Mesendoderm (in vitro differentiated cells): Measurements from ENCODE around the gene RNF167.

Experiments
- DNase-seq: peaks from one replicate; pipeline ENCODE4 v3.0.0; 2013
- H2AK5ac ChIP-seq: 2 replicates; pipeline ENCODE4 v1.6.1; 2013; ENCODE audit warnings: low read length, inconsistent platforms
- H2BK120ac ChIP-seq: 2 replicates; pipeline ENCODE4 v1.6.1; 2013; ENCODE audit warnings: low read depth, mild to moderate bottlenecking, low read length, moderate library complexity, mixed read lengths
- H2BK15ac ChIP-seq: replicated peaks from 2 replicates; pipeline ENCODE4 v1.6.1; 2013; ENCODE audit warnings: low read depth, mild to moderate bottlenecking, moderate library complexity
- H2BK5ac ChIP-seq: 2 replicates; pipeline ENCODE4 v1.6.1; 2013; ENCODE audit warnings: low read length, inconsistent platforms
- H3K18ac ChIP-seq: 2 replicates; pipeline ENCODE4 v1.6.1; 2013; ENCODE audit warnings: mild to moderate bottlenecking, low read length, mixed read lengths
- H3K23ac ChIP-seq: one replicate; pipeline ENCODE4 v1.6.1; 2013; ENCODE audit warnings: low read length
- H3K27ac ChIP-seq: 2 replicates; pipeline ENCODE4 v1.5.1; 2013; ENCODE audit warnings: low read depth, mild to moderate bottlenecking, inconsistent platforms, low read length, moderate library complexity
- H3K27me3 ChIP-seq: 2 replicates; pipeline ENCODE4 v1.6.1; 2013; ENCODE audit warnings: low read length, control low read depth, mild to moderate bottlenecking, inconsistent platforms; ENCODE audit not compliant: insufficient read depth, poor library complexity
- H3K36me3 ChIP-seq: 2 replicates; pipeline ENCODE4 v1.6.1; 2013; ENCODE audit warnings: low read length, inconsistent platforms; ENCODE audit not compliant: control insufficient read depth, insufficient read depth
- H3K4ac ChIP-seq: one replicate; pipeline ENCODE4 v1.6.1; 2013; ENCODE audit warnings: low read depth, mild to moderate bottlenecking, low read length, moderate library complexity
- H3K4me1 ChIP-seq: 2 replicates; pipeline ENCODE4 v1.6.1; 2013; ENCODE audit warnings: low read depth, low read length, inconsistent platforms; ENCODE audit not compliant: control insufficient read depth
- H3K4me2 ChIP-seq: 2 replicates; pipeline ENCODE4 v1.6.1; 2013; ENCODE audit warnings: low read length
- H3K4me3 ChIP-seq: 2 replicates; pipeline ENCODE4 v1.5.1; 2013; ENCODE audit warnings: mild to moderate bottlenecking, low read length
- H3K56ac ChIP-seq: one replicate; pipeline ENCODE4 v1.6.1; 2013; ENCODE audit warnings: low read length
- H3K79me1 ChIP-seq: 2 replicates; pipeline ENCODE4 v1.6.1; 2013; ENCODE audit warnings: low read length, inconsistent platforms
- H3K79me2 ChIP-seq: 2 replicates; pipeline ENCODE4 v1.6.1; 2013; ENCODE audit warnings: mild to moderate bottlenecking, low read length; ENCODE audit not compliant: control insufficient read depth, insufficient read depth
- H3K9ac ChIP-seq: 2 replicates; pipeline ENCODE4 v1.6.1; 2013; ENCODE audit warnings: low read length, inconsistent platforms
- H4K5ac ChIP-seq: one replicate; pipeline ENCODE4 v1.6.1; 2013; ENCODE audit warnings: low read length
- H4K8ac ChIP-seq: one replicate; pipeline ENCODE4 v1.6.1; 2013; ENCODE audit warnings: low read depth, mild to moderate bottlenecking, control low read depth, low read length, moderate library complexity
- WGBS: extraction: QIAGEN DNeasy Blood & Tissue Kit; methylation state at CpG from one replicate; pipeline ENCODE4 v1.1.7; 2013; ENCODE audit warnings: low lambda C conversion rate, missing lambda C conversion rate; ENCODE audit not compliant: insufficient coverage; ENCODE audit errors: extremely low coverage; 5-methylcytosine and 5-hydroxymethylcytosine counted together

The RNF167 gene

DNA sequence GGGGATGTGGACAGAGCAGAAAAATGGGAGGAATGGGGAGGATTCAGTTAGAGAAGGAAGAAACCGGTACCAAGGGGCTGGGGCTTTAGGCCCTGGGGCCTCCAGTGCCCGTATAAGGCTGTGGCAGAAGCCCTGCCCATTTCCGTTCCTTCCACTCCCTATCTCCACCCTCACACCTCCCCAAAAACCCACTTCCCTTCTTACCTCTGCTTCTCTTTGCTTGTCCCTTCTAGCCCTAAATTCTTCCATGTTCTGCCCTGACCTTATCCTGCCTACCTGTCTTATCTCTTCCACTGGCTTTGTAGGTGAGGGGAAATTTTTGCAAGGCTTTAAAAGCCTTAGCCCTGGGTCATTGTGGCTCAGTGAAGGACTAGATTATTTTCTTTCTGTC lies 4.1 kb downstream of the RNF167 start:
- H3K27me3 ChIP-seq: no peaks in the 10 kb centered on the region
- H3K27ac ChIP-seq: no peak overlapping the region
- no peak overlapping the region for H2BK5ac ChIP-seq
- H3K23ac ChIP-seq: no peak overlapping the region
- no peak overlapping the region for H4K5ac ChIP-seq
- no peak overlapping the region for H3K4me2 ChIP-seq
- peak overlapping the region; percentile 12 for H3K9ac ChIP-seq
- H3K79me2 ChIP-seq: peaks cover 63% of the 10 kb centered on the region
- no peak overlapping the region for H2BK120ac ChIP-seq
- H3K18ac ChIP-seq: no peak overlapping the region
- no peak overlapping the region for H2AK5ac ChIP-seq
- H3K4me1 ChIP-seq: peaks cover 4% of the 10 kb centered on the region
- no peak overlapping the region for H3K4ac ChIP-seq
- H3K56ac ChIP-seq: peak overlapping the region; percentile 47
- DNase-seq: peak; percentile 27
- no peak overlapping the region for H2BK15ac ChIP-seq
- no peak overlapping the region for H4K8ac ChIP-seq
- no CpG with 5 or more reads among the region's 3 CpGs for WGBS
- H3K4me3 ChIP-seq: no peak overlapping the region
- peaks cover 17% of the 10 kb centered on the region for H3K36me3 ChIP-seq
- peaks cover 16% of the 10 kb centered on the region for H3K79me1 ChIP-seq

DNA sequence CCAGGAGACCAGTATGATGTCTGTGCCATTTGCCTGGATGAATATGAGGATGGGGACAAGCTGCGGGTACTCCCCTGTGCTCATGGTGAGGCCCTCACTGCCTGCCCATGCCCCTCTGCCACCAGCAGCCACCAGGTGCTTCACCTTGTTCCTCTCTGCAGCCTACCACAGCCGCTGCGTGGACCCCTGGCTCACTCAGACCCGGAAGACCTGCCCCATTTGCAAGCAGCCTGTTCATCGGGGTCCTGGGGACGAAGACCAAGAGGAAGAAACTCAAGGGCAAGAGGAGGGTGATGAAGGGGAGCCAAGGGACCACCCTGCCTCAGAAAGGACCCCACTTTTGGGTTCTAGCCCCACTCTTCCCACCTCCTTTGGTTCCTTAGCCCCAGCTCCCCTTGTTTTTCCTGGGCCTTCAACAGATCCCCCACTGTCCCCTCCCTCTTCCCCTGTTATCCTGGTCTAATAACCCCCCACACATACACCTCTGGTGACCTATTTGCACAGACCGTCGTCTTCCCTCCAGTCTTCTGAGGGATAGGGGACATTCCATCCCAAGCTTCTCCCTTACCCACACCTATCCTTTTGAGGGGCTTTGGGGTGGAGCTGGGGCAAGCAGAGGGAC lies 4.6 kb downstream of the RNF167 start:
- Histone ChIP-seq H3K4me2 (no peak overlapping the region), H3K4ac (no peak overlapping the region), H4K8ac (no peak overlapping the region), H3K27ac (no peak overlapping the region), H2BK15ac (no peak overlapping the region), H3K79me2 (peaks cover 62% of the 10 kb centered on the region), H4K5ac (no peak overlapping the region), H3K23ac (no peak overlapping the region), H3K18ac (no peak overlapping the region), H3K79me1 (peaks cover 16% of the 10 kb centered on the region), H2AK5ac (no peak overlapping the region), H3K4me1 (peaks cover 4% of the 10 kb centered on the region), H3K36me3 (peaks cover 17% of the 10 kb centered on the region), H3K56ac (peak overlapping the region; percentile 47), H3K4me3 (no peak overlapping the region), H2BK120ac (no peak overlapping the region), H3K27me3 (no peaks in the 10 kb centered on the region), H3K9ac (peak overlapping the region; percentile 12), H2BK5ac (no peak overlapping the region)
- WGBS: no CpG with 5 or more reads among the region's 8 CpGs
- DNase-seq: no peak

DNA sequence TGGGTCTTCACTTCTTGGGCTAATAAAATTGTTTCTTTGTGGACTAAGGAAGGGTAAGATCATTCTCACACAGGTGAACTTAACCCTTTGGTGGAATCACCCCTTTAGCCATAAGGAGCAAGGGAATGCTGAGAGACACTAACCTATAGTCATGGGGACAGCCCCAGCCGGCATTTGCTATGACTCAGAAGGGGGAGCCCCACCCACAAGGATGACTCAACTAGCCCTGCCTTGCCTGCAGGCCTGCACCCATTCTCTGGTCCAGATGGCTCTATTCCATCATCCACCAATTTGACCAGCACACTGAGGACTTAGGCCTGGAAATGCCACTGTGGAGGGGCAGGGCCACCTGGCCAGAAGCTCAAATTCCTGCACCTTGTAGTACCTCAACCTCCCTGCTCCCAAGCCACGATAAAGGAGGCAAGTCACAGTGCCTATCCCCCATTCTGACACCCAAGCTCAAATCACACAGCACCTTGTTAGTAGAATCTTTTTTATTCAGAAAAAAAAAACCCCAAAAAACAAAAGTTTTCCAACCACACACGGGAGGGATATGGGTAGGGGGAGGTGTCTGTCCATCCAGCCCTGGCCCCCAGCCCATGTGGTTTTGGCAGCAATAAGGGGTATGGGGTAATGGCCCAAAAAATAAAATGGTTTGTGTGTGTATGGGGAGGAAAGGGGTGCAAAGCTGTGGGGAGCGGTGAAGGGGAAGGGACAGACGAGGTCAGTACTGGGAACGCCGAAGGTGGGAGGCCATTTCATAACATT lies 5.3 kb downstream of the RNF167 start:
- Histone ChIP-seq H4K5ac (no peak overlapping the region), H3K79me2 (peaks cover 62% of the 10 kb centered on the region), H3K56ac (peak overlapping the region; percentile 47), H3K23ac (no peak overlapping the region), H3K18ac (no peak overlapping the region), H2BK120ac (no peak overlapping the region), H3K27me3 (no peaks in the 10 kb centered on the region), H3K9ac (peak overlapping the region; percentile 84), H3K4me1 (peaks cover 4% of the 10 kb centered on the region), H2BK5ac (no peak overlapping the region), H4K8ac (no peak overlapping the region), H2AK5ac (no peak overlapping the region), H3K4me2 (peak overlapping the region; percentile 16), H2BK15ac (no peak overlapping the region), H3K4ac (no peak overlapping the region), H3K4me3 (no peak overlapping the region), H3K27ac (peak overlapping the region; percentile 26), H3K36me3 (peaks cover 17% of the 10 kb centered on the region), H3K79me1 (peaks cover 16% of the 10 kb centered on the region)
- WGBS: no CpG with 5 or more reads among the region's 7 CpGs
- peak; percentile 86 for DNase-seq

DNA sequence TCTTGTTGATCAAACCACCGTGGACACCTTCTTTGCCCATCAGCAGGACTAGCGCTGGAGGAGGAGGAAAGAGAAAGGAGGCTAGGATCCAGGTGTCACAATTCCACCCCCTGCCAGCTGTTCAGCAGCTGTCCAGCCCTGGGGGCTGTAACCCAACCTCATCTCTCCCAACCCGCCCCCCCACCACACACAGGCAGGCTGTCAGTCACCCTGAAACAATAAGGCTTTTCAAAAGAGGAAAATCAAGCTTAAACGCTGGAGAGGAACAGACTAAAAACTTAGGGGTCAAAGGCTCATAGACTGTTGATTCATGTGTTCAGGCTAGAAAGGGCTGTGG lies 5.8 kb downstream of the RNF167 start:
- H3K27ac ChIP-seq: peak overlapping the region; percentile 26
- DNase-seq: no peak
- H3K36me3 ChIP-seq: peaks cover 17% of the 10 kb centered on the region

DNA sequence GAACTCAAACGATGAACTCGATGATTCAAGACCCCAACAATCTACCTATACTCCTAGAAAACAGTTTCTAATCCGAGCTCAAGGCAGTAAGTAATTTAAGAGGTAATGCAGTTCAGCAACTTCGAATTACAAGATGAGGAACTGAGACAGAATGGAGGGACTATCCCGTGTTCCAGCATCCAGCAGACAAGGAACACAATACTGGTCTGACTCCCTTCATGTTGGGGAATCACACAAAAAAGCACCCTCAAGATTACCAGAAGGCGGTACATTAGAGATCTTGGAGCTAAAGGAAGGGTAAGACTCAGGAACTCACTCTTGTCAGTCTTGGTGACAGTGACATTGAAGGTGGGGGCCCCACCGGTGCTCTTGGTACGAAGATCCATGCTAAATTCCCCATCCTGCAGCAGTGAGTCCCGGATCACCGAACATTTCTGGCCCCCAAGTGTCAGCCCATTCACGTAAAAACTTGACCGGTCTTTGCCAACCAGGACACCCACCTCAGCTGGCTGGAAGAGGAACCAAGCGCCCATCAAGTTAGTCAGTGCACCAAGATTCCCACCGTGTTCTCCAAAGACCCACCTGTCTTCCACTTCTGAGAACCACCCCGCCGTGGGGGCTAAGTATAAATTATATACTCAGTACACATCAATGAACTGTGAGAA lies 6.4 kb downstream of the RNF167 start:
- H3K36me3 ChIP-seq: peaks cover 17% of the 10 kb centered on the region
- no peak overlapping the region for H3K23ac ChIP-seq
- peak overlapping the region; percentile 84 for H3K9ac ChIP-seq
- no CpG with 5 or more reads among the region's 16 CpGs for WGBS
- H2BK15ac ChIP-seq: no peak overlapping the region
- H3K4me2 ChIP-seq: peak overlapping the region; percentile 97
- no peak overlapping the region for H2BK5ac ChIP-seq
- no peak overlapping the region for H2AK5ac ChIP-seq
- no peak overlapping the region for H2BK120ac ChIP-seq
- no peak for DNase-seq
- H3K27ac ChIP-seq: peak overlapping the region; percentile 84
- H4K5ac ChIP-seq: no peak overlapping the region
- no peaks in the 10 kb centered on the region for H3K27me3 ChIP-seq
- H3K79me2 ChIP-seq: peaks cover 54% of the 10 kb centered on the region
- no peak overlapping the region for H4K8ac ChIP-seq
- H3K18ac ChIP-seq: no peak overlapping the region
- H3K4me3 ChIP-seq: peak overlapping the region; percentile 90
- peaks cover 10% of the 10 kb centered on the region for H3K4me1 ChIP-seq
- peaks cover 15% of the 10 kb centered on the region for H3K79me1 ChIP-seq
- peak overlapping the region; percentile 88 for H3K56ac ChIP-seq
- H3K4ac ChIP-seq: no peak overlapping the region

More for the DNA sequence above, 5.8 kb downstream of the RNF167 start:
- Histone ChIP-seq H2BK120ac (no peak overlapping the region), H3K4me1 (peaks cover 5% of the 10 kb centered on the region), H3K23ac (no peak overlapping the region), H2AK5ac (no peak overlapping the region), H4K8ac (no peak overlapping the region), H3K4me3 (peak overlapping the region; percentile 90), H2BK15ac (no peak overlapping the region), H3K4me2 (peak overlapping the region; percentile 97), H3K4ac (no peak overlapping the region), H3K79me1 (peaks cover 16% of the 10 kb centered on the region), H3K18ac (no peak overlapping the region), H3K27me3 (no peaks in the 10 kb centered on the region), H3K56ac (peak overlapping the region; percentile 88), H3K79me2 (peaks cover 60% of the 10 kb centered on the region), H2BK5ac (no peak overlapping the region), H3K9ac (peak overlapping the region; percentile 84), H4K5ac (no peak overlapping the region)
- no CpG with 5 or more reads among the region's 4 CpGs for WGBS
